SK-N-SH (cell line): Measurements from ENCODE around the gene OR12D1. TPM values are rescaled to one million over a fixed set of nuclear protein-coding genes. Genes with fewer than 3 reads are reported as not detected.

Source experiments
- CTCF ChIA-PET: fragments of 300-600, 350-600 bp; formaldehyde crosslinking; extraction: SDS; loops from one replicate; lab custom pipeline; 2021; lab: Yijun Ruan, JAX
- POLR2A ChIA-PET: fragments of 350-600 bp; sonication (Branson Sonifier 250); formaldehyde crosslinking; extraction: SDS; loops from one replicate; lab custom pipeline; 2020; ENCODE audit warnings: antibody characterized with exemption, inconsistent platforms; lab: Yijun Ruan, JAX
- DNase-seq: peaks from one replicate; pipeline ENCODE4 v3.0.0; 2012
- H2AFZ ChIP-seq: fragments of 200-600 bp; sonication (generic); 2 replicates; pipeline ENCODE4 v1.8.1; 2016; ENCODE audit warnings: antibody characterized with exemption, mild to moderate bottlenecking, low read depth
- H3F3A ChIP-seq: fragments of 200-600 bp; sonication (generic); replicated peaks from 2 replicates; pipeline ENCODE3; 2016; ENCODE audit warnings: antibody characterized with exemption, mild to moderate bottlenecking; ENCODE audit not compliant: insufficient read depth
- H3K27ac ChIP-seq, 2 experiments: fragments of 200-500 bp in 1 of 2; fragments of 200-600 bp in 1 of 2; sonication (Bioruptor generic) in 1 of 2; sonication (generic), shearing (Covaris generic) in 1 of 2; 2 replicates each; pipeline versions ENCODE4 v1.5.1 to v1.6.1; 2014 to 2016; ENCODE audit warnings: low read depth in 2 of 2, inconsistent platforms in 1 of 2, low read length in 1 of 2, mild to moderate bottlenecking in 1 of 2, mixed read lengths in 1 of 2
- H3K27me3 ChIP-seq: fragments of 200-600 bp; sonication (generic), shearing (Covaris generic); 2 replicates; pipeline ENCODE4 v1.6.1; 2016; ENCODE audit warnings: mixed run types; ENCODE audit not compliant: insufficient read depth
- H3K36me3 ChIP-seq, 2 experiments: fragments of 200-500 bp in 1 of 2; fragments of 200-600 bp in 1 of 2; sonication (Bioruptor generic) in 1 of 2; sonication (generic) in 1 of 2; replicated peaks in 1 of 2; 2 replicates each; pipeline versions ENCODE3 to v1.5.1; 2014 to 2016; ENCODE audit warnings: low read length in 1 of 2, mild to moderate bottlenecking in 1 of 2; ENCODE audit not compliant: insufficient read depth in 2 of 2, control insufficient read depth in 1 of 2
- H3K4me1 ChIP-seq, 2 experiments: fragments of 200-500 bp in 1 of 2; fragments of 200-600 bp in 1 of 2; sonication (Bioruptor generic) in 1 of 2; sonication (generic), shearing (Covaris generic) in 1 of 2; 2 replicates each; pipeline versions ENCODE4 v1.5.1 to v1.6.1; 2014 to 2016; ENCODE audit warnings: low read depth in 1 of 2, low read length in 1 of 2, mixed run types in 1 of 2; ENCODE audit not compliant: insufficient read depth in 2 of 2, control insufficient read depth in 1 of 2
- H3K4me2 ChIP-seq: fragments of 200-600 bp; sonication (generic), shearing (Covaris generic); 2 replicates; pipeline ENCODE4 v1.6.1; 2017; ENCODE audit warnings: mixed run types
- H3K4me3 ChIP-seq, 2 experiments: fragments of 200-500 bp in 1 of 2; fragments of 200-600 bp in 1 of 2; sonication (Bioruptor generic) in 1 of 2; sonication (generic), shearing (Covaris generic) in 1 of 2; 2 replicates each; pipeline versions ENCODE4 v1.5.1 to v1.8.1; 2014 to 2016; ENCODE audit warnings: low read depth in 2 of 2, inconsistent platforms in 1 of 2, low read length in 1 of 2, mild to moderate bottlenecking in 1 of 2, mixed read lengths in 1 of 2, moderate library complexity in 1 of 2
- H3K79me2 ChIP-seq: fragments of 200-600 bp; sonication (generic); 2 replicates; pipeline ENCODE4 v1.8.1; 2017; ENCODE audit warnings: mild to moderate bottlenecking; ENCODE audit not compliant: insufficient read depth
- H3K9ac ChIP-seq: fragments of 200-600 bp; sonication (generic); 2 replicates; pipeline ENCODE4 v1.6.1; 2017; ENCODE audit warnings: mixed run types
- H3K9me2 ChIP-seq: fragments of 200-600 bp; sonication (generic); 2 replicates; pipeline ENCODE4 v1.6.1; 2017; ENCODE audit warnings: mixed run types
- H3K9me3 ChIP-seq: fragments of 200-600 bp; sonication (generic); 2 replicates; pipeline ENCODE4 v1.6.1; 2017; ENCODE audit warnings: mixed run types, mild to moderate bottlenecking, moderate library complexity
- H4K20me1 ChIP-seq: fragments of 200-600 bp; sonication (generic); 2 replicates; pipeline ENCODE4 v1.6.1; 2017; ENCODE audit warnings: mild to moderate bottlenecking, mixed run types; ENCODE audit not compliant: insufficient read depth
- EP300 ChIP-seq, 2 experiments: IDR thresholded peaks; 2 replicates each; pipeline versions ENCODE4 v1.4.0 to v1.6.1; 2012; ENCODE audit warnings: borderline replicate concordance in 1 of 2, low read depth in 1 of 2, low read length in 1 of 2
- FOSL2 ChIP-seq: IDR thresholded peaks from 2 replicates; pipeline ENCODE4 v1.4.0; 2012; ENCODE audit warnings: low read depth, mild to moderate bottlenecking, moderate library complexity, borderline replicate concordance
- FOXJ3 ChIP-seq: sonication (generic); formaldehyde crosslinking; IDR thresholded peaks from 2 replicates; pipeline ENCODE4 v1.5.1; 2020; ENCODE audit warnings: mild to moderate bottlenecking, missing genetic modification reagents
- JUND ChIP-seq: IDR thresholded peaks from 2 replicates; pipeline ENCODE4 v1.4.0; 2012
- MXI1 ChIP-seq: IDR thresholded peaks from 2 replicates; pipeline ENCODE4 v1.6.1; 2012; ENCODE audit warnings: mild to moderate bottlenecking, low read depth, low read length, improper control_type of control experiment
- NFIC ChIP-seq: IDR thresholded peaks from 2 replicates; pipeline ENCODE4 v1.4.0; 2012; ENCODE audit warnings: borderline replicate concordance
- NRF1 ChIP-seq: IDR thresholded peaks from 2 replicates; pipeline ENCODE4 v1.6.1; 2012; ENCODE audit warnings: low read depth, mild to moderate bottlenecking, low read length
- PBX3 ChIP-seq: IDR thresholded peaks from 2 replicates; pipeline ENCODE4; 2012
- POLR2AphosphoS5 ChIP-seq: IDR thresholded peaks from 2 replicates; pipeline ENCODE4 v1.6.1; 2012; ENCODE audit warnings: low read depth, low read length
- RCOR1 ChIP-seq: fragments of 150-350 bp; IDR thresholded peaks from 2 replicates; pipeline ENCODE4 v1.6.1; 2017; ENCODE audit warnings: antibody characterized with exemption, low read length
- RXRA ChIP-seq: IDR thresholded peaks from 2 replicates; pipeline ENCODE4 v1.4.0; 2012; ENCODE audit warnings: low read depth, mild to moderate bottlenecking, borderline replicate concordance
- SMC3 ChIP-seq: IDR thresholded peaks from 2 replicates; pipeline ENCODE4 v1.6.1; 2012; ENCODE audit warnings: low read depth, low read length, improper control_type of control experiment
- TCF12 ChIP-seq: IDR thresholded peaks from 2 replicates; pipeline ENCODE4 v1.4.0; 2012
- TEAD4 ChIP-seq: IDR thresholded peaks from 2 replicates; pipeline ENCODE4 v1.4.0; 2012; ENCODE audit warnings: mild to moderate bottlenecking, borderline replicate concordance; ENCODE audit not compliant: insufficient read depth
- USF2 ChIP-seq: fragments of 150-350 bp; IDR thresholded peaks from 2 replicates; pipeline ENCODE4 v1.6.1; 2017; ENCODE audit warnings: antibody characterized with exemption, low read length, low read depth, borderline replicate concordance
- YY1 ChIP-seq: IDR thresholded peaks from 2 replicates; pipeline ENCODE4 v1.4.0; 2012; ENCODE audit warnings: low read depth, mild to moderate bottlenecking
- whole genome bisulfite sequencing: methylation state at CpG from one replicate; pipeline ENCODE4 v1.1.6; 2017; ENCODE audit warnings: low lambda C conversion rate; 5-methylcytosine and 5-hydroxymethylcytosine counted together
- polyA plus RNA-seq, 3 experiments: library from polyadenylated mRNA; depleted of rRNA; stranded (reverse); fragments of >200 nt; gene quantifications; 2 replicates each; pipeline ENCODE4 v1.2.3, GENCODE V29; 2012

The OR12D1 gene
- polyA plus RNA-seq, 1 of the 3 experiments (the other 2 are of a cell fraction), result not detected

GRCh38 chr6:29447670-29448069 is 32.9 kb downstream of the OR12D1 start:
- H4K20me1 ChIP-seq, result no peaks in the 10 kb centered on the region
- CTCF ChIA-PET, result no interaction called here

GRCh38 chr6:29451471-29452193 is 36.9 kb downstream of the OR12D1 start:
- Histone ChIP-seq H3K9me3 (no peaks in the 10 kb centered on the region), H3K4me3 (no peak overlapping the region), H3K79me2 (no peaks in the 10 kb centered on the region), H3K27me3 (no peaks in the 10 kb centered on the region; the same call in 1 of the 2 replicates), H4K20me1 (no peaks in the 10 kb centered on the region), H3K4me2 (no peak overlapping the region), H3K27ac (peak overlapping the region in 1 of 2 experiments; percentile 51; a peak in 2 of 4 replicates), H3K4me1 (peaks cover 0 to 4% of the 10 kb centered on the region in 2 experiments; a peak in 1 of 4 replicates), H3K36me3 (no peaks in the 10 kb centered on the region), H3K9ac (no peak overlapping the region), H3K9me2 (no peaks in the 10 kb centered on the region), H3F3A (peaks cover 10% of the 10 kb centered on the region), H2AFZ (no peak overlapping the region)
- TF ChIP-seq NRF1 (no peak), EP300 (IDR thresholded peaks at IDR 0.05; ENCODE audit: borderline replicate concordance in 1 of 2, low read depth in 1 of 2, low read length in 1 of 2) (peak in 1 of 2 experiments; percentile 15; a peak in 1 of 4 replicates), YY1 (no peak), TCF12 (peak; percentile 55; the same call in 1 of the 2 replicates), FOSL2 (peak; percentile 37; the same call in 1 of the 2 replicates), PBX3 (peak; percentile 51), JUND (peak; percentile 31; the same call in 1 of the 2 replicates), RXRA (no peak)
- WGBS, result 0% methylated on average over 3 of the region's 3 CpGs
- CTCF ChIA-PET, result no interaction called here
- DNase-seq, result no peak
- POLR2A ChIA-PET, result no interaction called here

More at GRCh38 chr6:29447670-29448069, 32.9 kb downstream of the OR12D1 start:
- 0% methylated on average over 1 of the region's 1 CpG for WGBS
- peak overlapping the region in 1 of 2 experiments; percentile 11; a peak in 1 of 4 replicates for H3K27ac ChIP-seq
- no peak overlapping the region for H3K4me2 ChIP-seq
- H3K4me3 ChIP-seq, result no peak overlapping the region
- TF ChIP-seq RCOR1, result no peak
- TF ChIP-seq TCF12, result 0 out of 2 replicates have a peak, but pooled peaks have one; percentile 5
- peak; percentile 48; the same call in 1 of the 2 replicates for TF ChIP-seq TEAD4
- H3F3A ChIP-seq, result peaks cover 10% of the 10 kb centered on the region
- peaks cover 0 to 4% of the 10 kb centered on the region in 2 experiments; a peak in 1 of 4 replicates for H3K4me1 ChIP-seq
- DNase-seq, result no peak
- no peaks in the 10 kb centered on the region for H3K9me3 ChIP-seq
- H3K27me3 ChIP-seq, result no peaks in the 10 kb centered on the region
- POLR2A ChIA-PET, result no interaction called here
- no peak overlapping the region for H2AFZ ChIP-seq
- H3K36me3 ChIP-seq, result no peaks in the 10 kb centered on the region
- H3K9ac ChIP-seq, result no peak overlapping the region
- no peaks in the 10 kb centered on the region for H3K9me2 ChIP-seq
- H3K79me2 ChIP-seq, result no peaks in the 10 kb centered on the region

GRCh38 chr6:29456971-29457370 is 42.2 kb downstream of the OR12D1 start, which contains the start of the genes OR11A1 and OR2H1:
OR11A1 (minus strand) TSS chr6:29457071; CDS start chr6:29427641, 29,430 bp downstream.
OR2H1 (plus strand) TSS chr6:29457155; CDS start chr6:29461770, 4,615 bp downstream.
- Histone ChIP-seq H3K4me2 (no peak within 1 kb of the TSS), H3K27ac (no peak within 1 kb of the TSS), H3K79me2 (no peaks in the 10 kb centered on the region), H3F3A (no peaks in the 10 kb centered on the region), H3K4me3 (no peak within 1 kb of the TSS), H4K20me1 (no peaks in the 10 kb centered on the region), H3K9me3 (no peaks in the 10 kb centered on the region), H3K9ac (no peak within 1 kb of the TSS), H3K27me3 (peaks cover 28% of the 10 kb centered on the region; the same call in 1 of the 2 replicates), H3K9me2 (no peaks in the 10 kb centered on the region), H2AFZ (no peak within 1 kb of the TSS), H3K4me1 (no peaks in the 10 kb centered on the region), H3K36me3 (no peaks in the 10 kb centered on the region)
- DNase-seq, result no peak
- TF ChIP-seq USF2 (no peak), POLR2AphosphoS5 (no peak), MXI1 (no peak), TEAD4 (no peak), NRF1 (no peak), FOXJ3 (CRISPR knock-in tag) (no peak), SMC3 (no peak), NFIC (no peak)
- ChIA-PET CTCF (no interaction called here), POLR2A (no interaction called here)
- WGBS, result 2% methylated on average over 2 of the region's 2 CpGs
